Colonic mucosa (tissue), 4 donors: ENCODE data around the gene SCAI. TPM values are rescaled to one million over a fixed set of nuclear protein-coding genes. Genes with fewer than 3 reads are reported as not detected.

ENCODE experiments used
- DNase-seq: peaks from one replicate; pipeline ENCODE4 v3.0.0-alpha.2; 2020
- H3K27ac ChIP-seq: fragments of 200-600 bp; one replicate; pipeline ENCODE4 v1.8.0; 2021
- H3K27me3 ChIP-seq: fragments of 200-600 bp; one replicate; pipeline ENCODE4 v1.8.0; 2021
- H3K36me3 ChIP-seq: fragments of 200-600 bp; one replicate; pipeline ENCODE4 v1.8.0; 2021
- H3K4me1 ChIP-seq: fragments of 200-600 bp; one replicate; pipeline ENCODE4 v1.8.0; 2021; ENCODE audit warnings: mild to moderate bottlenecking
- H3K4me3 ChIP-seq: fragments of 200-600 bp; one replicate; pipeline ENCODE4 v1.8.0; 2021
- H3K9ac ChIP-seq, 2 donors: one replicate each; pipeline ENCODE4 v1.7.0; 2013; ENCODE audit warnings: control low read depth in 2 of 2, low read depth in 2 of 2, low read length in 2 of 2
- H3K9me3 ChIP-seq: fragments of 200-600 bp; one replicate; pipeline ENCODE4 v1.8.0; 2021
- intact Hi-C: fragments of 100-400 bp; cut with DNase I; formaldehyde crosslinking; loops from one replicate; pipeline ENCODE4 v1.14.1; 2022
- total RNA-seq, 2 donors: library from RNA; stranded (reverse); fragmentation: NEBNext Ultra II Directional in 1 of 2; extraction: Animal tissue kit (Norgen Biotek cat#: 25700) in 1 of 2; gene quantifications; one replicate each; pipeline ENCODE4 v1.2.1, GENCODE V29; 2021
- TF ChIP-seq, protein P1 (sequence below): fragments of 200-600 bp; IDR thresholded peaks from one replicate; pipeline ENCODE4 v1.8.0; 2022; ENCODE audit warnings: antibody characterized with exemption, mild to moderate bottlenecking
- donor health status: healthy.
- donor health status: DM: no; HTN: no; CAD: no.
- donor health status: DM: no; HTN: no; CAD: no.

SCAI gene
- total RNA-seq, 2 donors from 2014 or later = 6.7 to 8.3 TPM

DNA sequence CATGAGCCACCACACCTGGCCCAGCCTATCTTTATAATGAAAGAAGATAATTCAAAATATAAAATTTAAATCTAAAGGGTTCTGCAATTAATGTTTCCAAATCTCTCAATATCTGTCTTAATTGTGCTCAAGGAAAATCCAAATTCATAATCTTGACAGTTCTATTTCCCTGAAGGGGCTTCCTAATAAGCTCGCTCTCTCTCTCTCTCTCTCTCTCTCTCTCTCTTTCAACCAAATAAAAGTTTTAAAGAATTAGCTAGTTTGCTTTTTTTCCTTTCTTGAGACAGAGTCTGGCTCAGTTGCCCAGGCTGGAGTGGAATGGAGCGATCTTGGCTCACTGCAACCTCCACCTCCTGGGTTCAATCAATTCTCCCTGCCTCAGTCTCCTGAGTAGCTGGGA, 13.2 kb upstream of the SCAI start:
- Histone ChIP-seq H3K4me3 (no peak overlapping the region), H3K27me3 (no peaks in the 10 kb centered on the region), H3K36me3 (peaks cover 6% of the 10 kb centered on the region), H3K27ac (no peak overlapping the region), H3K9me3 (no peaks in the 10 kb centered on the region), H3K9ac (no peak overlapping the region), H3K4me1 (peaks cover 7% of the 10 kb centered on the region)
- intact Hi-C loops = no loop called here
- DNase-seq = no peak
- TF ChIP-seq, protein P1, sequence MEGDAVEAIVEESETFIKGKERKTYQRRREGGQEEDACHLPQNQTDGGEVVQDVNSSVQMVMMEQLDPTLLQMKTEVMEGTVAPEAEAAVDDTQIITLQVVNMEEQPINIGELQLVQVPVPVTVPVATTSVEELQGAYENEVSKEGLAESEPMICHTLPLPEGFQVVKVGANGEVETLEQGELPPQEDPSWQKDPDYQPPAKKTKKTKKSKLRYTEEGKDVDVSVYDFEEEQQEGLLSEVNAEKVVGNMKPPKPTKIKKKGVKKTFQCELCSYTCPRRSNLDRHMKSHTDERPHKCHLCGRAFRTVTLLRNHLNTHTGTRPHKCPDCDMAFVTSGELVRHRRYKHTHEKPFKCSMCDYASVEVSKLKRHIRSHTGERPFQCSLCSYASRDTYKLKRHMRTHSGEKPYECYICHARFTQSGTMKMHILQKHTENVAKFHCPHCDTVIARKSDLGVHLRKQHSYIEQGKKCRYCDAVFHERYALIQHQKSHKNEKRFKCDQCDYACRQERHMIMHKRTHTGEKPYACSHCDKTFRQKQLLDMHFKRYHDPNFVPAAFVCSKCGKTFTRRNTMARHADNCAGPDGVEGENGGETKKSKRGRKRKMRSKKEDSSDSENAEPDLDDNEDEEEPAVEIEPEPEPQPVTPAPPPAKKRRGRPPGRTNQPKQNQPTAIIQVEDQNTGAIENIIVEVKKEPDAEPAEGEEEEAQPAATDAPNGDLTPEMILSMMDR = no peak

DNA sequence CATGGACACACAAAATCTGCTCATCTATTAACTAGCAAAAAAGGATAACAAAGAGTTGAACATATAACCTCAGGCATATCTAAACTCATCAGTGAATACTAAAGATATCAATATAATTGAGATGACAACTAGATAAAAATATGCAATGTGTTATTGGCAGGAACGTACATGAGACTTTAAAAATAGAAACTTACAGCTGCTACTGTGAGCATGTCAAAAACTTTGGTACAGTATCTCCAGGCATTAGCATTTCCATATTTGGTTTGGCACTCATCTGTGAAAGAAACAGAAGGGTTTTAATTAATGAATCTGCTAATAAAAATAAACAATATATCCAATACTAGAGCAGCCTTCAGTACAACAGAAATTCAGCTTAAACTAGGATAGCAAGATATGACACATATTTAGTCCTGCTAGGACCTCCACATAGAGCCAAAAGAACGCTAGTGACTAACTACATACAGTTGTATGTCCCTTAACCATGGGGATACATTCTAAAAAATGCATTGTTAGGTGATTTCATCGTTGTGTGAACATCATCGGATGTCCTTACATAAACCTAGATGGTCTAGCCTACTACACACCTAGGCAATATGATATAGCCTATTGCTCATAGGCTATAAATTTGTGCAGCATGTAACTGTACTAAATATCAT, 10.5 kb upstream of the SCAI start:
- Histone ChIP-seq H3K9ac (no peak overlapping the region), H3K36me3 (peaks cover 6% of the 10 kb centered on the region)

DNA sequence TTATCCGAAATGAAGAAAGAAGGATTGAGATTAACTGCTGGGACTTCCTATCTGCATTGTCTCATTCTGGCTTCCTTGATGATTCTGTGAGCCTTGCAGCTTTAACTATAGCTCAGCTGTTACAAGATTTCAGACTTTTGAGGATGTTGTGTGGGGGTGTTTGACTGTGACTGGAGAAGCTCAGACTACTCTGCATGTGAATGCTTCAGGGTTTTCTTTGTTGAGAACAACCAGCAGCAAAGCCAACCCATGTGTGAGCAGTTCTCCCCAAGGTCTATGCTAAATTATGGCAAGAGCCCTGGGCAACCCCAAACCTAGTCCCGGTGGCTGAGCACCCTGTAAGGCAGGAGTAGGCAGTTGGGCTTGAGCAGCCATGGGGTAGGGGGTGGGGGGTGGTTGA, 8.4 kb upstream of the SCAI start:
- Histone ChIP-seq H3K9me3 (no peaks in the 10 kb centered on the region), H3K4me1 (no peaks in the 10 kb centered on the region), H3K27ac (no peak overlapping the region), H3K27me3 (no peaks in the 10 kb centered on the region), H3K4me3 (no peak overlapping the region), H3K36me3 (peaks cover 6% of the 10 kb centered on the region), H3K9ac (no peak overlapping the region)
- TF ChIP-seq, protein P1 = no peak
- no peak for DNase-seq
- intact Hi-C loops = no loop called here

More for the DNA sequence above, 10.5 kb upstream of the SCAI start:
- H3K27ac ChIP-seq = no peak overlapping the region
- no peak overlapping the region for H3K4me3 ChIP-seq
- H3K9me3 ChIP-seq = no peaks in the 10 kb centered on the region
- no peaks in the 10 kb centered on the region for H3K4me1 ChIP-seq
- DNase-seq = no peak
- intact Hi-C loops = no loop called here
- TF ChIP-seq, protein P1 = no peak
- no peaks in the 10 kb centered on the region for H3K27me3 ChIP-seq

DNA sequence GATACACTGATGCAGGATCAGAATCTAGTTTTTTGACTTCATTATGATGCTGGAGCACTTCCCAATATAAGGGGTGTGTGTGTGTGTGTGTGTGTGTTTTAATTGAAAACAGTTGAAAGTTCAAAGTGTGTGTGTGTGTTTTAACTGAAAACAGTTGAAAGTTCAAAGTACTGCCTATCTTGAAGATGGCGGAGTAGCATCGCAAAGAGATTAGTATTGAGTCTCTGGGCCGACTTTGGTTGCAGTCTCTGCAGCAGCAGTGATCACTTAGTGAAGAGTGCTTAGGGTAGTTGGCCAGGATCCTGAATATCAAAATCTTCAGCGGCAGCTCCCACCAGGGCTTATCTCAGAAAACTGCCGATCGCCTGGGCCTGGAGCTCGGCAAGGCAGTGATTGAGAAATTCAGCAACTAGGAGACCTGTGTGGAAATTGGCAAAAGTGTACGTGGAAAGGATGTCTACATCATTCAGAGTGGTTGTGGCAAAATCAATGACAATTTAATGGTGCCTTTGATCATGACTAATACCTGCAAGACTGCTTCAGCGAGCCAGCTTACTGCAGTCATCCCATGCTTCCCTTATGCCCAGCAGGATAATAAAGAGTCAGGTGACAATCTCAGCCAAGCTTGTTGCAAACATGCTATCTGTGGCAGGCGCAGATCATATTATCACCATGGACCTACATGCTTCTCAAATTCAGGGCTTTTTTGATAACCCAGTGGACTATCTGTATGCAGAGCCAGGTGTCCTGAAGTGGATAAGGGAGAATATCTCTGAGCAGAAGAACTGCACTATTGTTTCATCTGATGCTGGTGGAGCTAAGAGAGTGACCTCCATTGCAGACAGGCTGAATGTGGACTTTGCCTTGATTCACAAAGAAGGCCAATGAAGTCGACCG, 7.3 kb upstream of the SCAI start:
- Histone ChIP-seq H3K36me3 (peaks cover 6% of the 10 kb centered on the region), H3K9ac (no peak overlapping the region), H3K9me3 (no peaks in the 10 kb centered on the region), H3K27ac (no peak overlapping the region), H3K4me1 (no peaks in the 10 kb centered on the region), H3K27me3 (no peaks in the 10 kb centered on the region), H3K4me3 (no peak overlapping the region)
- intact Hi-C loops = no loop called here
- TF ChIP-seq, protein P1 = no peak
- DNase-seq = no peak

DNA sequence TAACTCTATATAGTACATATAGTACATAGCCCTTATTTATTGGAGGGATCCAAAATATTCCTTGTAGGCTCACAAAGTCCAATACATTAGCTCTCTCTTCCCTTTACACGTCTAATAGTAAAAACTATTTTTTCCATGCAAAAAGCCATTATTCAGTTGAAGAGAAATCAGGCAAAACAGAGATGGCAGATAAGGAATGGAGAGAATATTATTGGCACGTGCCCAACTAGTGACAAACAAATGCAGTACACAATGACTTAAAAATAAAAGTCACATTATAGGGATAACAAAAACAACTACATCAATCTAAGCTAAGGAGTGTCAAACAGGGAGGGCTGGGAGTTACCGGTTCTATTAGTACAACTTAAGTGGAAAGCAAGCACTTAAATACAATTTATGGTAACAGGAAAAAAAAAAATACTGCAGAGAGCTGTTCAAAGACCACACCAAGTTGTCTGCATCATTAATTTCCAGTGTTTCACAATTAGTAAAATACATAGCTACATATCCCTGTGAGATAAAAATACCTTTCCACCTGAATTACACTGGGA, 4.1 kb upstream of the SCAI start:
- Histone ChIP-seq H3K4me1 (no peaks in the 10 kb centered on the region), H3K27ac (no peak overlapping the region), H3K27me3 (no peaks in the 10 kb centered on the region), H3K4me3 (no peak overlapping the region), H3K9ac (no peak overlapping the region), H3K36me3 (peaks cover 6% of the 10 kb centered on the region), H3K9me3 (no peaks in the 10 kb centered on the region)
- intact Hi-C loops = loop anchor here (5.0 to 10.0 kb wide), 2 partner anchors 210 to 373 kb away; partner anchors contain the start of genes NR6A1 and OLFML2A
- TF ChIP-seq, protein P1 = no peak
- no peak for DNase-seq
